Testis (tissue), 2 donors: ENCODE measurements around the gene TAS1R1.

Experiments
- CTCF ChIP-seq, 3 experiments: fragments of 450-650 bp in 2 of 3; fragments of 200-600 bp in 1 of 3; sonication (generic) in 1 of 3; IDR thresholded peaks; one replicate each; pipeline ENCODE4 v1.5.1; 2016 to 2019; ENCODE audit warnings: antibody characterized with exemption in 3 of 3, mild to moderate bottlenecking in 2 of 3, moderate library complexity in 1 of 3
- POLR2A ChIP-seq: fragments of 450-650 bp; IDR thresholded peaks from one replicate; pipeline ENCODE4 v1.6.1; 2017; ENCODE audit warnings: antibody characterized with exemption, mild to moderate bottlenecking, moderate library complexity

- TF ChIP-seq POLR2A (no peak), CTCF (IDR thresholded peaks at IDR 0.05) (no peak)
Observed at GRCh38 chr1:6627031-6627430, 71.9 kb downstream of the TAS1R1 start.
